ENCODE measurements around the gene LRCH1. TPM values are rescaled to one million over a fixed set of nuclear protein-coding genes. Genes with fewer than 3 reads are reported as not detected.
A peak's percentile ranks its signal among the peaks of the same experiment; 100 is the strongest.

The LRCH1 gene
- total and polyA plus RNA-seq, 2 of the 4 experiments (the other 2 are of a cell fraction): 7.0 to 8.8 TPM

GRCh38 chr13:46778095-46778494 is 225.1 kb downstream of the LRCH1 start:
- Histone ChIP-seq H4K91ac (ENCODE audit: insufficient read depth, low read depth, low read length) (no peak overlapping the region), H3K36me3 (ENCODE audit: control insufficient read depth, insufficient read depth, low read length) (peaks cover 10% of the 10 kb centered on the region), H2BK15ac (ENCODE audit: low read depth, low read length) (no peak overlapping the region), H3K9me1 (ENCODE audit: insufficient read depth, low read length) (no peaks in the 10 kb centered on the region; the same call in 1 of the 2 replicates), H4K5ac (ENCODE audit: low read depth, low read length) (no peak overlapping the region), H3K4me1 (ENCODE audit: control insufficient read depth, insufficient read depth, low read length) (peaks cover 3% of the 10 kb centered on the region; the same call in 1 of the 2 replicates), H3K27me3 (ENCODE audit: control insufficient read depth, insufficient read depth, low read length) (no peaks in the 10 kb centered on the region), H2AK5ac (ENCODE audit: low read depth, low read length) (no peak overlapping the region), H2BK5ac (ENCODE audit: low read depth, low read length, poor library complexity, severe bottlenecking) (no peak overlapping the region), H2BK120ac (ENCODE audit: low read depth, low read length) (no peak overlapping the region), H3K9ac (ENCODE audit: low read depth, low read length) (no peak overlapping the region), H3K56ac (ENCODE audit: extremely low read depth, insufficient read depth, low read length) (no peak overlapping the region), H2AK9ac (replicated peaks; ENCODE audit: low read depth, low read length, poor library complexity) (no peak overlapping the region), H3K9me3 (ENCODE audit: control insufficient read depth, insufficient read depth, low read length) (no peaks in the 10 kb centered on the region), H3K14ac (replicated peaks; ENCODE audit: low read depth, low read length) (no peak overlapping the region), H2AFZ (replicated peaks; ENCODE audit: low read length, poor library complexity) (no peak overlapping the region), H3K18ac (ENCODE audit: low read depth, low read length) (no peak overlapping the region), H3K4me3 (ENCODE audit: insufficient read depth, low read depth, low read length) (no peak overlapping the region), H3K4ac (ENCODE audit: low read depth, low read length) (no peak overlapping the region), H3K23ac (ENCODE audit: low read depth, low read length) (no peak overlapping the region), H2BK20ac (ENCODE audit: low read depth, low read length) (no peak overlapping the region), H4K8ac (ENCODE audit: low read depth in 2 of 2, low read length in 2 of 2) (no peak overlapping the region), H4K20me1 (ENCODE audit: insufficient read depth, low read length) (no peaks in the 10 kb centered on the region; the same call in 1 of the 2 replicates), H3K4me2 (ENCODE audit: low read depth, low read length) (no peak overlapping the region), H3K27ac (ENCODE audit: insufficient read depth, low read length) (no peak overlapping the region), H3K79me1 (ENCODE audit: low read depth in 1 of 2, low read length in 2 of 2) (peaks cover 3 to 4% of the 10 kb centered on the region in 2 experiments; a peak in 1 of 4 replicates)
- POLR2A ChIA-PET (ENCODE audit: unreplicated experiment): no interaction called here
- intact Hi-C loops (cut with micrococcal nuclease): no loop called here
- CTCF ChIA-PET: no interaction called here
- TF ChIP-seq SMC3 (IDR thresholded peaks at IDR 0.05; ENCODE audit: low read depth, low read length) (no peak), USF2 (IDR thresholded peaks at IDR 0.05; ENCODE audit: low read depth, low read length) (no peak), ELK1 (IDR thresholded peaks at IDR 0.05; ENCODE audit: borderline replicate concordance, low read depth, low read length) (no peak), RCOR1 (IDR thresholded peaks at IDR 0.05; ENCODE audit: insufficient replicate concordance, low read length) (no peak), NFE2L2 (IDR thresholded peaks at IDR 0.05; ENCODE audit: low read depth, low read length) (no peak), RAD21 (IDR thresholded peaks at IDR 0.05; ENCODE audit: low read length) (no peak), FOS (IDR thresholded peaks at IDR 0.05; ENCODE audit: low read depth, low read length) (no peak), CHD1 (IDR thresholded peaks at IDR 0.05; ENCODE audit: low read depth, low read length) (no peak), CTCF (conservative IDR thresholded peaks at IDR 0.05; ENCODE audit: low read depth, low read length) (no peak), MAZ (IDR thresholded peaks at IDR 0.05; ENCODE audit: borderline replicate concordance, low read depth, low read length) (no peak), MXI1 (IDR thresholded peaks at IDR 0.05; ENCODE audit: borderline replicate concordance, low read depth, low read length) (no peak), RFX5 (IDR thresholded peaks at IDR 0.05; ENCODE audit: low read depth, low read length) (no peak), POLR2A (IDR thresholded peaks at IDR 0.05; ENCODE audit: low read depth, low read length) (no peak), CEBPB (IDR thresholded peaks at IDR 0.05; ENCODE audit: low read depth, low read length) (no peak), MAFK (IDR thresholded peaks at IDR 0.05; ENCODE audit: low read depth, low read length) (no peak)
- BruUV-seq (replicated peaks): no TSS peak
- dilution Hi-C loops (cut with HindIII; ENCODE audit: low sequenced_read_pairs, unreplicated experiment): no loop called here
- in situ Hi-C loops (cut with MboI; ENCODE audit: low sequenced_read_pairs): no loop called here
- peak; percentile 56 for DNase-seq
- 100% methylated on average over 2 of the region's 3 CpGs; no CpG with 5 or more reads in 1 of the 2 experiments for WGBS, 2 experiments (ENCODE audit: extremely low coverage in 2 of 2, insufficient read length in 1 of 2)
- no peak for ATAC-seq (ENCODE audit: low read depth)
